Measurements from ENCODE around the gene PPARD. TPM values are rescaled to one million over a fixed set of nuclear protein-coding genes. Genes with fewer than 3 reads are reported as not detected.

Gene PPARD
- total and polyA plus RNA-seq, 4 experiments from 2014 or later, result 2.6 to 38.7 (median 24.0) TPM

- H3K27me3 Mint-ChIP-seq, result no peaks in the 10 kb centered on the region
- ChIA-PET CTCF (ENCODE audit: partially characterized antibody) (interaction anchor here (0.9 to 1.3 kb wide), 2 partner anchors 22 to 133 kb away, joined by 3 read pairs; partner anchors contain the start of gene FANCE), POLR2A (ENCODE audit: partially characterized antibody) (interaction anchor here (1.0 to 1.4 kb wide), 2 partner anchors 23 to 83 kb away, joined by 3 to 5 read pairs; partner anchors contain the start of gene TEAD3)
- peaks cover 30% of the 10 kb centered on the region for H3K4me1 ChIP-seq (ENCODE audit: insufficient read depth, low read length)
- H3K36me3 ChIP-seq (ENCODE audit: insufficient read depth, low read length), result peaks cover 16% of the 10 kb centered on the region
- no peak overlapping the region for H3K27ac ChIP-seq (ENCODE audit: low read depth, low read length)
- peak in 1 of 5 donors; percentile 27 for DNase-seq
- no peaks in the 10 kb centered on the region for H3K27me3 ChIP-seq (ENCODE audit: insufficient read depth, low read length)
- peaks cover 29 to 33% of the 10 kb centered on the region in 2 donors for H3K36me3 Mint-ChIP-seq
- H3K4me1 Mint-ChIP-seq, result peaks cover 21 to 32% (median 28%) of the 10 kb centered on the region in 4 donors
- intact Hi-C loops (cut with micrococcal nuclease), result no loop called here
- H3K4me3 Mint-ChIP-seq, result no peak overlapping the region
- no peaks in the 10 kb centered on the region for H3K9me3 Mint-ChIP-seq
- peak overlapping the region in 3 of 7 donors; percentile 10 to 60 (median 42) for H3K27ac Mint-ChIP-seq
- no peak overlapping the region for H3K4me3 ChIP-seq (ENCODE audit: low read length in 2 of 2)
- H3K9me3 ChIP-seq (ENCODE audit: control insufficient read depth in 1 of 2, low read length in 2 of 2), result no peaks in the 10 kb centered on the region
Measured at GRCh38 chr6:35474131-35474941, 132.0 kb downstream of the PPARD start.

GRCh38 chr6:35474942-35475570, 132.7 kb downstream of the PPARD start:
- Histone ChIP-seq H3K36me3 (ENCODE audit: insufficient read depth, low read length) (peaks cover 11% of the 10 kb centered on the region), H3K9me3 (ENCODE audit: control insufficient read depth in 1 of 2, low read length in 2 of 2) (no peaks in the 10 kb centered on the region), H3K4me3 (ENCODE audit: low read length in 2 of 2) (no peak overlapping the region), H3K27me3 (ENCODE audit: insufficient read depth, low read length) (no peaks in the 10 kb centered on the region), H3K4me1 (ENCODE audit: insufficient read depth, low read length) (peaks cover 23% of the 10 kb centered on the region), H3K27ac (ENCODE audit: low read depth, low read length) (no peak overlapping the region)
- ChIA-PET POLR2A (ENCODE audit: partially characterized antibody) (interaction anchor here (1.0 kb wide), 1 partner anchor 83 kb away, joined by 3 read pairs; no protein-coding TSS in a partner anchor), CTCF (ENCODE audit: partially characterized antibody) (no interaction called here)
- no peaks in the 10 kb centered on the region for H3K9me3 Mint-ChIP-seq
- peaks cover 0 to 1% of the 10 kb centered on the region in 2 donors for H3K27me3 Mint-ChIP-seq
- peaks cover 21 to 26% of the 10 kb centered on the region in 2 donors for H3K36me3 Mint-ChIP-seq
- DNase-seq, result peak in 1 of 5 donors; percentile 30
- peaks cover 16 to 25% (median 21%) of the 10 kb centered on the region in 4 donors for H3K4me1 Mint-ChIP-seq
- H3K27ac Mint-ChIP-seq, result peak overlapping the region in 2 of 7 donors; percentile 10 to 60
- intact Hi-C loops (cut with micrococcal nuclease), result no loop called here
- no peak overlapping the region for H3K4me3 Mint-ChIP-seq

GRCh38 chr6:35475573-35475972, 133.2 kb downstream of the PPARD start:
- peaks cover 18% of the 10 kb centered on the region for H3K4me1 ChIP-seq (ENCODE audit: insufficient read depth, low read length)
- CTCF ChIA-PET (ENCODE audit: partially characterized antibody), result no interaction called here
- H3K36me3 ChIP-seq (ENCODE audit: insufficient read depth, low read length), result peaks cover 6% of the 10 kb centered on the region
- POLR2A ChIA-PET (ENCODE audit: partially characterized antibody), result no interaction called here
- Mint-ChIP-seq H3K9me3 (no peaks in the 10 kb centered on the region), H3K36me3 (peaks cover 16 to 20% of the 10 kb centered on the region in 2 donors), H3K4me3 (no peak overlapping the region), H3K27me3 (peaks cover 0 to 1% of the 10 kb centered on the region in 2 donors), H3K27ac (peak overlapping the region in 2 of 7 donors; percentile 27 to 46), H3K4me1 (peaks cover 12 to 20% (median 15%) of the 10 kb centered on the region in 4 donors)
- intact Hi-C loops (cut with micrococcal nuclease), result no loop called here
- peak in 1 of 5 donors; percentile 24 for DNase-seq
- no peak overlapping the region for H3K27ac ChIP-seq (ENCODE audit: low read depth, low read length)
- no peaks in the 10 kb centered on the region for H3K27me3 ChIP-seq (ENCODE audit: insufficient read depth, low read length)
- no peaks in the 10 kb centered on the region for H3K9me3 ChIP-seq (ENCODE audit: control insufficient read depth in 1 of 2, low read length in 2 of 2)
- no peak overlapping the region for H3K4me3 ChIP-seq (ENCODE audit: low read length in 2 of 2)

- no peak overlapping the region for H3K27ac ChIP-seq (ENCODE audit: low read depth, low read length)
- H3K27me3 Mint-ChIP-seq, result peaks cover 0 to 1% of the 10 kb centered on the region in 2 donors
- peaks cover 14% of the 10 kb centered on the region for H3K4me1 ChIP-seq (ENCODE audit: insufficient read depth, low read length)
- H3K4me3 ChIP-seq (ENCODE audit: low read length in 2 of 2), result no peak overlapping the region
- peak overlapping the region in 2 of 7 donors; percentile 35 to 46 for H3K27ac Mint-ChIP-seq
- ChIA-PET CTCF (ENCODE audit: partially characterized antibody) (no interaction called here), POLR2A (ENCODE audit: partially characterized antibody) (no interaction called here)
- H3K36me3 Mint-ChIP-seq, result peaks cover 13 to 16% of the 10 kb centered on the region in 2 donors
- H3K4me3 Mint-ChIP-seq, result no peak overlapping the region
- intact Hi-C loops (cut with micrococcal nuclease), result no loop called here
- H3K27me3 ChIP-seq (ENCODE audit: insufficient read depth, low read length), result no peaks in the 10 kb centered on the region
- peaks cover 2% of the 10 kb centered on the region for H3K36me3 ChIP-seq (ENCODE audit: insufficient read depth, low read length)
- H3K9me3 Mint-ChIP-seq, result no peaks in the 10 kb centered on the region
- H3K9me3 ChIP-seq (ENCODE audit: control insufficient read depth in 1 of 2, low read length in 2 of 2), result no peaks in the 10 kb centered on the region
- H3K4me1 Mint-ChIP-seq, result peaks cover 8 to 16% (median 11%) of the 10 kb centered on the region in 4 donors
- peak in 1 of 5 donors; percentile 10 for DNase-seq
Measured at GRCh38 chr6:35476004-35476403, 133.6 kb downstream of the PPARD start.

- Mint-ChIP-seq H3K36me3 (peaks cover 7 to 10% of the 10 kb centered on the region in 2 donors), H3K9me3 (no peaks in the 10 kb centered on the region), H3K27ac (peak overlapping the region in 2 of 7 donors; percentile 12 to 13), H3K27me3 (peaks cover 0 to 1% of the 10 kb centered on the region in 2 donors), H3K4me1 (peaks cover 4 to 5% (median 5%) of the 10 kb centered on the region in 4 donors), H3K4me3 (no peak overlapping the region)
- Histone ChIP-seq H3K4me1 (ENCODE audit: insufficient read depth, low read length) (peaks cover 3% of the 10 kb centered on the region), H3K27ac (ENCODE audit: low read depth, low read length) (no peak overlapping the region), H3K4me3 (ENCODE audit: low read length in 2 of 2) (no peak overlapping the region), H3K27me3 (ENCODE audit: insufficient read depth, low read length) (no peaks in the 10 kb centered on the region), H3K9me3 (ENCODE audit: control insufficient read depth in 1 of 2, low read length in 2 of 2) (no peaks in the 10 kb centered on the region), H3K36me3 (ENCODE audit: insufficient read depth, low read length) (no peaks in the 10 kb centered on the region)
- intact Hi-C loops (cut with micrococcal nuclease), result no loop called here
- POLR2A ChIA-PET (ENCODE audit: partially characterized antibody), result no interaction called here
- peak in 1 of 5 donors; percentile 4 for DNase-seq
- CTCF ChIA-PET (ENCODE audit: partially characterized antibody), result interaction anchor here (1.0 kb wide), 1 partner anchor 9 kb away, joined by 4 read pairs; the partner anchor contains the start of gene RPL10A
Measured at GRCh38 chr6:35477028-35477427, 134.7 kb downstream of the PPARD start.

Small RNA genes within 50 kb of the gene (microRNA-seq; reads per million reads assigned to microRNA genes)
- not detected for gene MIR7111 (ENCODE audit: borderline microRNAs expressed, borderline number of aligned reads, borderline replicate concordance)

Other genes starting within 250 kb of the PPARD start
- not detected for gene TCP11, start 201.2 kb upstream of the PPARD start, total RNA-seq
- not detected for gene TCP11, start 201.2 kb upstream of the PPARD start, polyA plus RNA-seq
- gene SCUBE3, start 128.6 kb upstream of the PPARD start, total RNA-seq, result not detected
- under 1 TPM; 0.03 to 0.08 TPM for gene SCUBE3, start 128.6 kb upstream of the PPARD start, polyA plus RNA-seq
- 100 to 1,000 TPM in 1 of 2 experiments, 10 to 100 TPM in 1; 97.5 to 106 TPM for gene ZNF76, start 82.8 kb upstream of the PPARD start, total RNA-seq
- 10 to 100 TPM; 26.3 to 31.5 TPM for gene ZNF76, start 82.8 kb upstream of the PPARD start, polyA plus RNA-seq
- gene DEF6, start 44.7 kb upstream of the PPARD start, total RNA-seq, result 100 to 1,000 TPM; 231 to 236 TPM
- gene DEF6, start 44.7 kb upstream of the PPARD start, polyA plus RNA-seq, result 100 to 1,000 TPM in 1 of 2 donors, 10 to 100 TPM in 1; 77.3 to 171 TPM
- 1 to 10 TPM; 8.9 to 9.0 TPM for gene FANCE, start 109.8 kb downstream of the PPARD start, total RNA-seq
- 1 to 10 TPM; 5.4 to 7.0 TPM for gene FANCE, start 109.8 kb downstream of the PPARD start, polyA plus RNA-seq
- 1,000 to 10,000 TPM; 1,978 to 2,070 TPM for gene RPL10A, start 125.8 kb downstream of the PPARD start, total RNA-seq
- gene RPL10A, start 125.8 kb downstream of the PPARD start, polyA plus RNA-seq, result 1,000 to 10,000 TPM in 1 of 2 donors, 100 to 1,000 TPM in 1; 844 to 1,085 TPM
- gene TEAD3, start 154.5 kb downstream of the PPARD start, total RNA-seq, result under 1 TPM in 1 of 2 experiments, not detected in 1; 0.20 TPM
- gene TEAD3, start 154.5 kb downstream of the PPARD start, polyA plus RNA-seq, result under 1 TPM in 1 of 2 donors, not detected in 1; 0.08 TPM
- gene TULP1, start 170.3 kb downstream of the PPARD start, total RNA-seq, result not detected
- gene TULP1, start 170.3 kb downstream of the PPARD start, polyA plus RNA-seq, result not detected